Posterior cingulate gyrus (tissue), 11 donors: Measurements from ENCODE around the gene SYNPO.

Experiments used
- DNase-seq, 10 donors: peaks; one replicate each; pipeline versions ENCODE4 v3.0.0 to v3.0.0-alpha.2; 2020 to 2021; ENCODE audit warnings: mixed read lengths in 3 of 10
- intact Hi-C: fragments of 100-400 bp; cut with DNase I; formaldehyde crosslinking; loops from one replicate; pipeline ENCODE4 v1.15.1; 2023

The SYNPO gene, protein sequence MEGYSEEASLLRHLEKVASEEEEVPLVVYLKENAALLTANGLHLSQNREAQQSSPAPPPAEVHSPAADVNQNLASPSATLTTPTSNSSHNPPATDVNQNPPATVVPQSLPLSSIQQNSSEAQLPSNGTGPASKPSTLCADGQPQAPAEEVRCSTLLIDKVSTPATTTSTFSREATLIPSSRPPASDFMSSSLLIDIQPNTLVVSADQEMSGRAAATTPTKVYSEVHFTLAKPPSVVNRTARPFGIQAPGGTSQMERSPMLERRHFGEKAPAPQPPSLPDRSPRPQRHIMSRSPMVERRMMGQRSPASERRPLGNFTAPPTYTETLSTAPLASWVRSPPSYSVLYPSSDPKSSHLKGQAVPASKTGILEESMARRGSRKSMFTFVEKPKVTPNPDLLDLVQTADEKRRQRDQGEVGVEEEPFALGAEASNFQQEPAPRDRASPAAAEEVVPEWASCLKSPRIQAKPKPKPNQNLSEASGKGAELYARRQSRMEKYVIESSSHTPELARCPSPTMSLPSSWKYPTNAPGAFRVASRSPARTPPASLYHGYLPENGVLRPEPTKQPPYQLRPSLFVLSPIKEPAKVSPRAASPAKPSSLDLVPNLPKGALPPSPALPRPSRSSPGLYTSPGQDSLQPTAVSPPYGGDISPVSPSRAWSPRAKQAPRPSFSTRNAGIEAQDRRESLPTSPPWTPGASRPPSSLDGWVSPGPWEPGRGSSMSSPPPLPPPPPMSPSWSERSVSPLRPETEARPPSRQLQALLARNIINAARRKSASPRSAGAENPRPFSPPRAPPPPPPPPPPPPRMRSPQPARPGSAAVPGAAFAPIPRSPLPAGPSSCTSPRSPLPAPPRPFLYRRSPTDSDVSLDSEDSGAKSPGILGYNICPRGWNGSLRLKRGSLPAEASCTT

GRCh38 chr5:150640311-150641005 lies at the start of gene SYNPO:
Gene SYNPO (plus strand): TSS chr5:150640660. CDS start chr5:150648276, 7,616 bp downstream.
- DNase-seq = peak in 8 of 10 donors; percentile 53 to 93 (median 62)
- intact Hi-C loops = no loop called here

DNA sequence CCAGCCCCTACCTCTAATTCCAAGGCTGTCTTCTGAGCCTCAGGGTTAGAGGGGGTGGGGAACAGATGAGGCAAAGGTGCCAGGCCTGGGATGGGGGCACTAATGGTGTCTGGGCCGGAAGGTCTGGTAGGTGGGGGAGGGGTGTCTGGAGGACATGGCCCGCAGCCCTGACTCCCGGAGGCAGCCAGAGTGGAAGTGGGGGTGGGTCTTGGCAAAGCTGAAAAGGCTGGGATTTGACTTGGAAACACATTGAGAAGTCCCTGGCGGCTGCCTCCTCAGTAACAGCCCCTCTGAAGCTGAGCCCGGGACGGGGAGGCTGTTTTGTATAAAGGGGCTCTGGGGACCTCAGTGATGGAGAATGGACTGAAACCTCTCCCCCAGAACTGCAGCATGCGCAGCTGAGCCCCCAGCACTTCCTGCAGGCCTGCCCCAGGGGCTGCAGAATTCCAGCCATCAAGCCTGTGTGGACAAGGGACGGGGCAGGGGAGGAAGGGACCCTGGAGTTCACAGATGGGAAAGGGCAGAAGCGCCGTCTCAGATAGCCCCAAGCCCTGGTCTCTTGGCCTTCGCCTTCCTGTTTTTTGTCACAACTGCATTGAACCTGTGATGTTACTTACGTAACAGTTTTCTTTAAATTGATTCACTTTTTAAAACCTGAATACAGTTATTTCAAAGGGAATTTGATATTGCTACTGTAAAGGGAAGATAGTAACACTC lies 49.3 kb upstream of the SYNPO start:
- intact Hi-C loops = no loop called here
- peak in 2 of 10 donors; percentile 26 to 74 for DNase-seq

DNA sequence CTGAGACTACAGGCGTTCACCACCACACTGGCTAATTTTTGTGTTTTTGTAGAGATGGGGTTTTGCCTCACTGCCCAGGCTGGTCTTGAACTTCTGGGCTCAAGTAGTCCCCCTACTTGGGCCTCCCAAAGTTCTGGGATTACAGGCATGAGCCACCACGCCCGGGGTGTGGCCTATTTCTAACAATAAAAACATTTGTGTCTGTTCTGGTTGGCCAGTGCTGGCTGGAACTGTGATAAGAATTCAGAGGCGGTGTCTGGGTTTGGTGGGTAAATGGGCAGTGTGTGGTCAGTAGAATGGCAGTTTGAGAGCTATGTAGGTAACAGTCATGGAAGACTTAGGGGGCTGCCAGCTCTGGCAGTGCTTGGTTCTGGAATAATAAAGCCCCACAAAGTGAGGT lies 46.9 kb upstream of the SYNPO start:
- intact Hi-C loops = no loop called here
- DNase-seq = peak in 1 of 10 donors; percentile 41

DNA sequence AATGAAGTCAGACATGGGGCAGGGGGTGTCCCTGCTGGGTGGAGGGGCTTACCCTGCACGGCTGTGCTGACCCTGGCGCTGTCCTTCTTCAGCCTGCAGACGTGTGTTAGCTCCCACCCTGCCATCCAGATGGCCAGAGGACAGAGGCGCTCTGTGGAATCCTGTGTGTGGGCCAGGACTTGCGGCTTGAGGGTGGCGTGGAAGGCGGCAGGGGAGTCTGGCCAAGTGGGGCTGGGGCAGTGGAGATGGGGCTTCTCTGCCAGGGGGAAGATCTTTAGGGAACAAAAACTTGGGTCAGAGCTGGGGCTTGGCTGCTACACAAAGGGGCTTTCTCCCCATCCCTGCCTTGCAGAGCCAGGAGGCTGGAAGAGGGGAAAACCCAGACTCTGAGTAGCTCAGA lies 46.5 kb upstream of the SYNPO start:
- DNase-seq = peak in 2 of 10 donors; percentile 80 to 82
- intact Hi-C loops = no loop called here

DNA sequence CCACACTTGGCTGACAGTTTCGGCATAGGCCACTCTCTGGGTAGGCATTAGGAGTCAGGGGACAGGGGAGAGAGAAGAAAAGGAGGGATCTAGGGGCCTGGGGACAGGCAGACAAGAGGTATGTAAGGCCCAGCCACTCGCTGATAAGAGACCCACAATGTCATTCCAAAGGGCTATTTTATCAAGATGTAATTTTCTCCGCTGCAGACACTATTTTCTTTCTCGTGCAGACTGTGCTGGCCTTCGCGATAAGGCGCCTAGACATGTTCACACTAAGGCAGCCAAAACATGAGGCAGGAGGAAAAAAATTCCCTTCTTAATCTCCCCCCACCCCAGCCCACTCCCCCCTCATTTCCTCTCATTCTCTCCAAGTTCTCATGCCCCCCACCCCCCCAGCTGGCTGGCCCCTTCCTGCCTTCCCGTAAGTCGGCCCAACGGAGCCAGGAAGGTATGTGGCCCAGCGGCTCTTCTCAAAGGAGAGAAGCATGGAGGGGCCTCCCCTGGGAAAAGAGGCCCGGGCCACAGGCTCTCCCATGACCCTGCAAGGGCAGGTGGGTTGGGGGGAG lies 44.9 kb upstream of the SYNPO start:
- intact Hi-C loops = no loop called here
- DNase-seq = peak in 2 of 10 donors; percentile 30 to 59

GRCh38 chr5:150596313-150596712 lies 44.1 kb upstream of the SYNPO start:
- DNase-seq = peak in 2 of 10 donors; percentile 29 to 34
- intact Hi-C loops = no loop called here

DNA sequence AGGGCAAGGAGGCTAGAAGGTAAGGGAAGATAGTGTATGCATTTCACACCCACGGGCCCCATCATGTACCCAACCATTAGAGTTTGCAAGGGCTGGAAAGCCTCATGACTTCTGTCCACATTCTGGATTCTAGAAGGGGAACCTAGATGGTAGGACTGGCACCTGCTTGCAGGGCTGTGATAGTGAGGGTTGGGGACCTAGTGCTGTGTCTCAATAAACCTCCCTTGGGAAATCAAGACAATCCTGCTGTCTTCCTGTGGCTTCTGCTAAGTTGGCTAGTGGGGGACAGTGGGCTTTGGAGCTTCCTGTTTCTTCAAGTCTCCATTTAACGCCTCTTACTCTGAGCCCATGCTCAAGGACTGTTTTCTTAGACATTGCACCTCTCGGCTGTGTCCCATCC lies 43.6 kb upstream of the SYNPO start:
- DNase-seq = no peak
- intact Hi-C loops = no loop called here

DNA sequence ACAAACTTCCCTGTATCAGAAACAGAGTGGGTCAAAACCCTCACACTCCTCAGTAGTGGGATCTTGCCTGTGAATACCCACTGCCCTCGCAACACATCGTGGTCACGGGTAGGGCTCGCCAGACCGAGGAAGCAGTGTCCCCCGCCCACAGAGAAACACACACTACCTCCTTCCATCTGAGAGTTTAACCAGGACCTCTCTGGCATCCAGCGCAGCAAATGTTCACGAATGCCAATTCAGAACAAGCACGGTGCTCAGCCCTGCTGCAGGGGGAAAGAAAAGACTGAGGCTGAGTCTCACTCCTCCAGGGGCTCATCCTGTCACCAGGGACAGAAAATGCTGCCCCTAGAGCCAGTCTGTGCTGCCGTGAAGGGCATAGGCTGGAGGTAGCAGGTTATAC lies 42.5 kb upstream of the SYNPO start:
- intact Hi-C loops = no loop called here
- DNase-seq = peak in 1 of 10 donors; percentile 58

DNA sequence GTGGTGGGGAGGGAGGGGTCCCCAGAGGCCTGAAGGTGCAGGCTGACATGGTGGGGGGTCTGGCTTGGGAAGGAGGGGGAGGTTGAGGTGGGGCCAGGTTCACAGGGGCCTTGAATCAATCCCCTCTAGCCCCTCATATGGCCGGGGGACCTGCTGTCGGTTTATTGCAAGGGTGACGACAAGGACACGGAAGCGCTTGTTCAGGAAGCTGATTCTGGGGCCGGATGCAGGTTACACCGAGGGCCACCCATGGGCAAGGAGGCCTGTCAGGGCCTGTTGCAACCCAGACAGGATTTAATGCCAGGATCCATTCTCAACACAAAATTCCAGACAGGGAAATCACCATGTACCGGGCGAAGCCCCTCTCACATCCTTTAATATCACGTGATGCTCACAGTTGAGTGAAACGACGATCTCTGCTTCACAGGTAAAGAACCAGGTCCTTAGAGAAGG lies 41.6 kb upstream of the SYNPO start:
- intact Hi-C loops = no loop called here
- DNase-seq = peak in 2 of 10 donors; percentile 25 to 39

DNA sequence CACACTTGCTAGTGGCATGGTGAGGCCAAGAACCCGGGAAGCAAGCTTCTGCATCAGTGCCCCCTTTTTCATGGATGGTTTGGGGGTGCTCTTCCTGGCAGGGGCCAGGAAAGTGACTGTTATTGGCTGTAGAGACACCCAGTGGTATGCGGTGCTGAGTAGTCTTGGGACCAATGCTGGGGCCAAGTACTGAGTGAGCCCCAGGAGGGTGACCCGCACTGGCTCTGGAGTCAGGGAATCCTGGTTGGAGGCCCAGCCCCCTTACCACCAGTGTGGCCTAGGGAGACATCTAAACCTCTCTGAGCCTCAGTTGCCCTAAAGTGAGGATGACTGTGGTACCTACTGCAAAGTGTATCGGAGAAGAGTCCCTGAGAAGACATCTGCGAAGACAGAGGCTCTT lies 41.2 kb upstream of the SYNPO start:
- intact Hi-C loops = no loop called here

DNA sequence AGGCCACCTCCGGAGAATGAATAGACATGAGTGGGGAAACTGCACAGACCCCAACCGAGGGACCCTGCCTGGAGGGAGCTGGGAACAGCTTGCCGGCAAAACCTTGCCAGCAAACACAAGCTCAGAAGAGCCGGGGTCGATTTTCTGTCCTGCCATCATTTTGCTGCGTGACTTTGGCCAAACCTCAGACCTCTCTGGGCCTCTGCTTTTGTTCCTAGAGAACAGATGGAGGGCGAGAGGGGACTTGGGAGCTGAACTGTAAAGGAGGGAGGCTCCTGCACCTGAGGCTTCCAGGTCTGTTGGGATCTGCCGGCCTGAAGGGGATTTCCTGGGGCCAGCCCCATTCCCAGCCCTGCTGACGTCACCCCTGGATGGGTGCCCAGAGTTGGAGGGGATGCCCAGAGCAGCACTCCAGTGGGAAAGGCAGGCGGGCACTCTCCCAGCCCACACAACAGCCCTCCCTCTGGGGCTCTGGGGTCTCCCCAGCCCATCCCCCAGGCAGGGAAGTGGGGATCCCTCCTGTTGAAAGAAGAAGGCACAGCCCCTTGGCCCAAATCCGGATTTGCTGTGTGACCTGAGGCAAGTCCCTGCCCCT lies 40.4 kb upstream of the SYNPO start:
- intact Hi-C loops = no loop called here
- peak in 5 of 10 donors; percentile 38 to 85 (median 42) for DNase-seq

More for the DNA sequence above, 41.2 kb upstream of the SYNPO start:
- peak in 2 of 10 donors; percentile 36 to 51 for DNase-seq

GRCh38 chr5:150600616-150601490 lies 39.6 kb upstream of the SYNPO start:
- DNase-seq = peak in 2 of 10 donors; percentile 59 to 71
- intact Hi-C loops = no loop called here

DNA sequence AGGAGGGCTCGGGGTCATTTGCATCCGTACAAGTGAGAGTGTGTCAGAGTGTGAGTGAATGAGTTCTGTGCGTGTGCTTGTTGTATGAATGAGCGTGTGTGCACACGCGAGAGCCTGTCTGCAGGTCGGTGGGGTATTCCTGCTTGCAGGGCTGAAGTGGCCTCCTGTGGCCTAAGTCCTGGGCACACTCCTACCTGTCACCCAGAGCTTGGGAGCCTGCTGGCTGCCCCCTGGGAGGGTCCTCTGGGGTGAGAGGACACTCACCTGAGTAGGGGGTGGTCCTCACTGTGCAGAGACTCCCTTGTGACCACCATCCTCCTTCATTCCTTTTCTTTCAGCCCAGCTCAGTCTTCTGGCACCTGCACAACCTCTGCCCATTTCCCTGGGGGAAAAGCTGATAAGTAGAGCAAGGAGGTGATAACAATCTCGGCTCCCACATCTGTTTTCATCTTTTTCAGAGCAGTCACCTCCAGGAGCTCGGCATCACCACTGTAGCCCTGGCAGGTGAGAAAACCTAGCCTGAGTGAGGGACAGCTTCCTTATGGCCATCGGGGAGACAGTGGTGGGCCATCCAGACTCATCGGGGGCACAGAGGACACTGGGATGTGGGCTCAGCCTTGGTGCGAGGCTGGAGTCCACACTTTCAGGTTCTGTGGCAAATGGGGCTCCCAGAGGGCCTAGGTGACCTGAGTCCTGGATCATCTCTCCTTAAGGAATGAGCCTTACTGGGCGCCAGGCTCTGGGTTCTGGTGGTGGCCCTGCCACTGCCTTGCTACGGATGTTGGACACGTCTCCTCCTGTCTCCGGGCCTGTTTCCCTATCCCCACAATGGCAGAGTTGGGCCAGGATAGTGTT lies 38.7 kb upstream of the SYNPO start:
- intact Hi-C loops = no loop called here
- DNase-seq = peak in 3 of 10 donors; percentile 53 to 67 (median 60)

GRCh38 chr5:150603052-150603451 lies 37.4 kb upstream of the SYNPO start:
- intact Hi-C loops = no loop called here

DNA sequence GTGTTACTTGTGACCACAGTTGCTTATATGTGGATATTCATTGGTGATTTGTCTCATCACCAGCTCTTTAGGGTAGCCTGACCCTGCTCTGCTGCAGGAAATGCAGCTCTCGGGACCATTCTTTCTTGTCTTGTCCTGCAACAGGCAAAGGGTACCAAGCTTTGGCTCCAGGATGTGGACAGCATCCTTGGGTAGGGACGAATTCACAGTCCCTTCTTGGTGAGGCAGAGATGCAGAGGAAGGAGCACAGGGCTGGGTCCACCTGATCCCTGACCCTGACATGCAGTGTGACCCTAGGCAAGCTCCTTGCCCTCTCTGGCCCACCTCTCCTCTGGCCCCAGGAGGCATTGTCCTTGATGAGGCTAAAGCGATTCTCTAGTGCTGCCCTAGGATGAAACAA lies 37.0 kb upstream of the SYNPO start:
- peak in 2 of 10 donors; percentile 20 to 48 for DNase-seq
- intact Hi-C loops = no loop called here

More at GRCh38 chr5:150603052-150603451, 37.4 kb upstream of the SYNPO start:
- peak in 2 of 10 donors; percentile 65 to 67 for DNase-seq

DNA sequence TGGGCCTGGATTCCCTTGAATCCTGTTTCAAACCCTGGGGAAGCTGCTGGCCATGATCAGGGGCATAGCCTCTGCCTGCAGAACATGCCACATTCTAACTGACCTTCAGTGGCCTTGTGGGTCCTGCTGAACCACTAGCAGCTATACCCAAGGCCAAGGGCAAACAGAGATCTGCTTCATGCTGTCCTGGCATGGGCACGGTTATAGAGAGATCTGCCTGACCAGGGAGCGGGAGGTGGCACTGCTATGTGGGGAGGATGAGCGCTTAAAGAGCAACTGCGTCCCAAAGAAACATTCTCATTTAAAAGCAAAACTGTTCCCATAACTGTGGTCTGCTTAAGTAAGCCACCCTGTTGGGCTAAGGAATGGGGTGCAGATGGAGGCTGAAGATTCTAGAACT lies 36.5 kb upstream of the SYNPO start:
- intact Hi-C loops = no loop called here

GRCh38 chr5:150604894-150605440 lies 35.5 kb upstream of the SYNPO start:
- peak in 2 of 10 donors; percentile 15 to 50 for DNase-seq
- intact Hi-C loops = no loop called here

More for the DNA sequence above, 36.5 kb upstream of the SYNPO start:
- peak in 2 of 10 donors; percentile 7 to 35 for DNase-seq
